Lung (tissue), 12 donors: ENCODE measurements around the gene KRT2. TPM values are rescaled to one million over a fixed set of nuclear protein-coding genes. Genes with fewer than 3 reads are reported as not detected.

Experiments used
- ATAC-seq: fragments of 200-7000 bp; cut with Tn5 transposase; one replicate; pipeline ENCODE4 v1.9.1; 2020; ENCODE audit warnings: moderate number of reproducible peaks; ENCODE audit not compliant: insufficient read depth, low FRiP score
- DNase-seq, 3 donors: peaks; one replicate each; pipeline ENCODE4 v3.0.0-alpha.2; 2013 to 2017
- H3K27ac ChIP-seq, 2 donors: one replicate each; pipeline ENCODE4 v1.5.1; 2013; ENCODE audit warnings: mild to moderate bottlenecking in 2 of 2, moderate library complexity in 2 of 2, control low read depth in 1 of 2, inconsistent platforms in 1 of 2, low read depth in 1 of 2, low read length in 1 of 2
- H3K27me3 ChIP-seq, 3 donors: one replicate each; pipeline ENCODE4 v1.5.1; 2013; ENCODE audit warnings: low read length in 2 of 3; ENCODE audit not compliant: control insufficient read depth in 3 of 3, insufficient read depth in 3 of 3
- H3K36me3 ChIP-seq, 4 donors: one replicate each; pipeline ENCODE4 v1.5.1; 2013; ENCODE audit warnings: low read length in 4 of 4, mild to moderate bottlenecking in 1 of 4, moderate library complexity in 1 of 4; ENCODE audit not compliant: control insufficient read depth in 4 of 4, insufficient read depth in 4 of 4
- H3K4me1 ChIP-seq, 5 donors: one replicate each; pipeline ENCODE4 v1.5.1; 2013; ENCODE audit warnings: low read length in 5 of 5, mild to moderate bottlenecking in 2 of 5, moderate library complexity in 1 of 5; ENCODE audit not compliant: control insufficient read depth in 5 of 5, insufficient read depth in 5 of 5
- H3K4me3 ChIP-seq: one replicate; pipeline ENCODE4 v1.5.1; 2013; ENCODE audit warnings: mild to moderate bottlenecking, control low read depth, moderate library complexity
- H3K9ac ChIP-seq, 2 donors: one replicate each; pipeline ENCODE4 v1.5.1; 2013; ENCODE audit warnings: low read length in 2 of 2, control low read depth in 1 of 2; ENCODE audit not compliant: insufficient read depth in 1 of 2
- H3K9me3 ChIP-seq, 4 donors: one replicate each; pipeline ENCODE4 v1.5.1; 2013; ENCODE audit warnings: low read length in 3 of 4, mild to moderate bottlenecking in 1 of 4, moderate library complexity in 1 of 4; ENCODE audit not compliant: control insufficient read depth in 4 of 4, insufficient read depth in 3 of 4
- WGBS, 2 donors: extraction: QIAGEN DNeasy Blood & Tissue Kit; methylation state at CpG; one replicate each; pipeline ENCODE4 v1.1.7; 2013; 5-methylcytosine and 5-hydroxymethylcytosine counted together
- polyA plus RNA-seq, 2 donors: library from polyadenylated mRNA; stranded (reverse); fragments of 200-250 nt; gene quantifications; one replicate each; pipeline ENCODE4 v1.2.1, GENCODE V29; 2013
- total RNA-seq, 2 donors: library from RNA; depleted of rRNA in 1 of 2; stranded (reverse); fragments of >200 nt in 1 of 2; gene quantifications; one replicate each; pipeline ENCODE4 v1.2.1, GENCODE V29; 2014 to 2021
- TF ChIP-seq, protein P1 (sequence below): IDR thresholded peaks from 2 replicates; pipeline ENCODE4 v1.5.1; 2012; ENCODE audit warnings: mild to moderate bottlenecking; ENCODE audit errors: control extremely low read depth, extremely low read depth
- donor health status: control.
- donor health status: control.
- donor health status: Bipolar disorder and iron deficiency.
- donor health status: healthy.
- donor health status: DM: yes; HTN: yes; CAD: no.

Gene KRT2
- total and polyA plus RNA-seq, 4 donors, result 0.03 TPM; not detected in 3

DNA sequence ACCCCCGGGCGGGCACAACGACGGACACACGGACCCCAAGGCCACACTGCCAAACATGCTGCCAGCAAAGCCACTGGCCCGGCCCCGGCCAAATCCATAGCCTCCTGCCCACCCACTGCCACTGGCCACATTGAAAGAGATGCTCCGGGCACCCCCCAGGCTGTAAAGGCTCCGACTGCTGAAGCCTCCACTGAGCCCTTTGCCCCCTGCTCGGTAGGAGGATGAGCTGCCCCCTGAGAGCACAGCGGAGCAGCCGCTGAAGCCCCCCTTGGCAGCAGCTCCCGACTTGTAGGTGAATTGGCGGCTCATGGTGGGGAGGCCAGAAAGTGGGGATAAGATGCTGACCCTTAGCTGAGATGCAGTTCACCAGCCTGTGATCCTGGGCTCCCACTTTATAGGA lies 33.8 kb downstream of the KRT2 start, which contains the start of gene KRT73:
Gene KRT73, minus strand, starts transcription at position 344 of the 400 bp plus-strand sequence. Its CDS starts 35 bp downstream, at position 309.
- Histone ChIP-seq H3K36me3 (no peaks in the 10 kb centered on the region), H3K4me3 (no peak within 1 kb of the TSS), H3K9me3 (peaks cover 0 to 5% (median 0%) of the 10 kb centered on the region in 4 donors), H3K27ac (no peak within 1 kb of the TSS), H3K27me3 (peaks cover 0 to 4% (median 0%) of the 10 kb centered on the region in 3 donors), H3K4me1 (peaks cover 0 to 5% (median 0%) of the 10 kb centered on the region in 5 donors), H3K9ac (no peak within 1 kb of the TSS)
- 87 to 95% methylated on average over 14 of the region's 14 CpGs for WGBS, 2 donors
- DNase-seq (no peak), ATAC-seq (no peak)
- TF ChIP-seq, protein P1, sequence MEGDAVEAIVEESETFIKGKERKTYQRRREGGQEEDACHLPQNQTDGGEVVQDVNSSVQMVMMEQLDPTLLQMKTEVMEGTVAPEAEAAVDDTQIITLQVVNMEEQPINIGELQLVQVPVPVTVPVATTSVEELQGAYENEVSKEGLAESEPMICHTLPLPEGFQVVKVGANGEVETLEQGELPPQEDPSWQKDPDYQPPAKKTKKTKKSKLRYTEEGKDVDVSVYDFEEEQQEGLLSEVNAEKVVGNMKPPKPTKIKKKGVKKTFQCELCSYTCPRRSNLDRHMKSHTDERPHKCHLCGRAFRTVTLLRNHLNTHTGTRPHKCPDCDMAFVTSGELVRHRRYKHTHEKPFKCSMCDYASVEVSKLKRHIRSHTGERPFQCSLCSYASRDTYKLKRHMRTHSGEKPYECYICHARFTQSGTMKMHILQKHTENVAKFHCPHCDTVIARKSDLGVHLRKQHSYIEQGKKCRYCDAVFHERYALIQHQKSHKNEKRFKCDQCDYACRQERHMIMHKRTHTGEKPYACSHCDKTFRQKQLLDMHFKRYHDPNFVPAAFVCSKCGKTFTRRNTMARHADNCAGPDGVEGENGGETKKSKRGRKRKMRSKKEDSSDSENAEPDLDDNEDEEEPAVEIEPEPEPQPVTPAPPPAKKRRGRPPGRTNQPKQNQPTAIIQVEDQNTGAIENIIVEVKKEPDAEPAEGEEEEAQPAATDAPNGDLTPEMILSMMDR, result no peak

DNA sequence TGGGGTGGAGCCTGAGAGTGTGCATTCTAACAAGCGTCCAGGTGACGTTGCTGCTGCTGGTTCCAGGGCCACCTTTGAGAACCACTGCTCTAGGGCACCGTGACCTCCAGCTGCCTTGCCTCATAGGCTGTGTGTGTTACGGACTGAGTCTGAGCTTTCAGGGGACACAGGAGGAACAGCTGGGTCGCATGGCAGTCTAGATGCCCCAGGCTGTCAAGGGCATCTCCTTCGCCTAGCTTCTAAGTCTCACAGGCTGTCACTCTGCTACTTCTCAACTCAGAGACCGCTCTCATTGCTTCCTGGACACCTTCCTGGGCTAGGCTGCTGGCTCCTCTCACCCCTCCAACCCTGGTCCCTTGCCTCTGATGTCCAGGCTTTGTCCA lies 34.6 kb downstream of the KRT2 start:
- H3K27me3 ChIP-seq, result peaks cover 0 to 4% (median 0%) of the 10 kb centered on the region in 3 donors
- 85 to 92% methylated on average over 7 of the region's 7 CpGs for WGBS, 2 donors
- TF ChIP-seq, protein P1, result no peak
- ATAC-seq (no peak), DNase-seq (no peak)
- H3K9me3 ChIP-seq, result peaks cover 0 to 5% (median 0%) of the 10 kb centered on the region in 4 donors
- peaks cover 0 to 5% (median 0%) of the 10 kb centered on the region in 5 donors for H3K4me1 ChIP-seq
- H3K4me3 ChIP-seq, result no peak overlapping the region
- H3K9ac ChIP-seq, result no peak overlapping the region
- H3K36me3 ChIP-seq, result no peaks in the 10 kb centered on the region
- H3K27ac ChIP-seq, result no peak overlapping the region

- Histone ChIP-seq H3K9me3 (peaks cover 0 to 5% (median 0%) of the 10 kb centered on the region in 4 donors), H3K36me3 (no peaks in the 10 kb centered on the region), H3K9ac (no peak overlapping the region), H3K27me3 (peaks cover 0 to 4% (median 0%) of the 10 kb centered on the region in 3 donors), H3K4me1 (peaks cover 0 to 5% (median 0%) of the 10 kb centered on the region in 5 donors), H3K4me3 (no peak overlapping the region), H3K27ac (no peak overlapping the region)
- ATAC-seq (no peak), DNase-seq (no peak)
- WGBS, 2 donors, result 84 to 89% methylated on average over 10 of the region's 10 CpGs
- TF ChIP-seq, protein P1, result no peak
These were observed 35.2 kb downstream of the KRT2 start for GRCh38 chr12:52616680-52617402.
